ENCODE data around the gene PCA3. TPM values are rescaled to one million over a fixed set of nuclear protein-coding genes. Genes with fewer than 3 reads are reported as not detected.

The PCA3 gene
- total RNA-seq, 2 donors from 2014 or later: not detected

- H3K4me1 ChIP-seq (ENCODE audit: control insufficient read depth in 1 of 2, low read depth in 2 of 2): peaks cover 8 to 20% of the 10 kb centered on the region in 2 donors
Observed at GRCh38 chr9:76812591-76812990, 48.4 kb downstream of the PCA3 start.

GRCh38 chr9:76817489-76817888 lies 53.3 kb downstream of the PCA3 start:
- Histone ChIP-seq H3K27ac (peak overlapping the region; percentile 76 to 90), H3K27me3 (replicated peaks; ENCODE audit: insufficient read depth) (no peaks in the 10 kb centered on the region), H3K4me3 (no peak overlapping the region), H3K36me3 (peaks cover 4% of the 10 kb centered on the region), H3K4me1 (ENCODE audit: control insufficient read depth in 1 of 2, low read depth in 2 of 2) (peaks cover 16 to 30% of the 10 kb centered on the region in 2 donors), H3K9me3 (no peaks in the 10 kb centered on the region)
- TF ChIP-seq CTCF (IDR thresholded peaks at IDR 0.05): no peak
- ATAC-seq (ENCODE audit: insufficient number of reproducible peaks, low FRiP score, low read depth) (no peak), DNase-seq (ENCODE audit: low spot score) (no peak)

More at GRCh38 chr9:76812591-76812990, 48.4 kb downstream of the PCA3 start:
- Histone ChIP-seq H3K27me3 (replicated peaks; ENCODE audit: insufficient read depth) (no peaks in the 10 kb centered on the region), H3K27ac (no peak overlapping the region), H3K36me3 (peaks cover 4% of the 10 kb centered on the region), H3K9me3 (no peaks in the 10 kb centered on the region), H3K4me3 (no peak overlapping the region)
- ATAC-seq (ENCODE audit: insufficient number of reproducible peaks, low FRiP score, low read depth): no peak
- no peak for DNase-seq (ENCODE audit: low spot score)
- no peak for TF ChIP-seq CTCF (IDR thresholded peaks at IDR 0.05)

GRCh38 chr9:76818271-76818670 lies 54.0 kb downstream of the PCA3 start:
- H3K27me3 ChIP-seq (replicated peaks; ENCODE audit: insufficient read depth): no peaks in the 10 kb centered on the region
- ATAC-seq (ENCODE audit: insufficient number of reproducible peaks, low FRiP score, low read depth): peak; percentile 99

GRCh38 chr9:76820431-76820830 lies 56.2 kb downstream of the PCA3 start:
- H3K9me3 ChIP-seq: no peaks in the 10 kb centered on the region
- no peak overlapping the region for H3K4me3 ChIP-seq
- no peak for TF ChIP-seq CTCF (IDR thresholded peaks at IDR 0.05)
- peak overlapping the region in 1 of 2 donors; percentile 90 for H3K27ac ChIP-seq
- no peak for ATAC-seq (ENCODE audit: insufficient number of reproducible peaks, low FRiP score, low read depth)
- DNase-seq (ENCODE audit: low spot score): no peak
- H3K27me3 ChIP-seq (replicated peaks; ENCODE audit: insufficient read depth): no peaks in the 10 kb centered on the region
- H3K4me1 ChIP-seq (ENCODE audit: control insufficient read depth in 1 of 2, low read depth in 2 of 2): peaks cover 16 to 30% of the 10 kb centered on the region in 2 donors
- peaks cover 9% of the 10 kb centered on the region for H3K36me3 ChIP-seq

More at GRCh38 chr9:76818271-76818670, 54.0 kb downstream of the PCA3 start:
- peak; percentile 91 for DNase-seq (ENCODE audit: low spot score)
- TF ChIP-seq CTCF (IDR thresholded peaks at IDR 0.05): no peak
- peak overlapping the region; percentile 80 to 90 for H3K27ac ChIP-seq
- H3K4me3 ChIP-seq: no peak overlapping the region
- H3K36me3 ChIP-seq: peaks cover 4% of the 10 kb centered on the region
- H3K4me1 ChIP-seq (ENCODE audit: control insufficient read depth in 1 of 2, low read depth in 2 of 2): peaks cover 16 to 30% of the 10 kb centered on the region in 2 donors
- H3K9me3 ChIP-seq: no peaks in the 10 kb centered on the region

- no peak for TF ChIP-seq CTCF (IDR thresholded peaks at IDR 0.05)
- peaks cover 20% of the 10 kb centered on the region for H3K36me3 ChIP-seq
Observed at GRCh38 chr9:76827296-76828080, 63.2 kb downstream of the PCA3 start.

More at GRCh38 chr9:76827296-76828080, 63.2 kb downstream of the PCA3 start:
- peak overlapping the region; percentile 29 to 54 for H3K27ac ChIP-seq
- H3K9me3 ChIP-seq: no peaks in the 10 kb centered on the region
- H3K27me3 ChIP-seq (replicated peaks; ENCODE audit: insufficient read depth): no peaks in the 10 kb centered on the region
- H3K4me3 ChIP-seq: no peak overlapping the region
- ATAC-seq (ENCODE audit: insufficient number of reproducible peaks, low FRiP score, low read depth) (no peak), DNase-seq (ENCODE audit: low spot score) (no peak)
- peaks cover 2 to 43% of the 10 kb centered on the region in 2 donors for H3K4me1 ChIP-seq (ENCODE audit: control insufficient read depth in 1 of 2, low read depth in 2 of 2)
